Subcutaneous adipose tissue (tissue), 4 donors: ENCODE results near the gene PTPRK. TPM values are rescaled to one million over a fixed set of nuclear protein-coding genes. Genes with fewer than 3 reads are reported as not detected.

Experiments
- total RNA-seq, 4 donors: library from RNA; depleted of rRNA; stranded (reverse); fragments of >200 nt; gene quantifications; one replicate each; pipeline ENCODE4 v1.1.0, GENCODE V29; 2016
- TF ChIP-seq, protein P1 (sequence below): fragments of 450-650 bp; IDR thresholded peaks from one replicate; pipeline ENCODE4 v1.5.1; 2016; ENCODE audit warnings: low read depth, mild to moderate bottlenecking, control low read depth, antibody characterized with exemption, moderate library complexity

Gene PTPRK
- total RNA-seq, 4 donors from 2014 or later, result 21.6 to 31.0 (median 26.1) TPM

DNA sequence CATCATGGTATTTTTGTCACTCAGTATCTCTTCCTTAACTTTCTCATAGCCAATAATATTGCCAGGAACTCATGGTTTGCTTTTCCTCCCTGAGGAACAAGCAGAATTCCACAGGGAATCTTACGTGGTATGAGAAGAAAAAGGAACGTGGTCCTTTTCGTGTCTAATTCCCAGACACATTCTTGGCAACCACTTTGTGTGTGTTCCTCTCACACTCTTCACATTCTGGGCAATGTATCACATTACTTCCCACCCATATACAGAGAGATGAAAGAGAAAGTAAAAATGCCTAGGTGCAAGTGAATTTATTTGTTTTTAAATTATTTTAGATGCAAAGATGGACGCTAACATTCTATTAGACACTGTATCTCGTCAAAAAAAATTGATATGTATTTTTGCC lies 102.7 kb downstream of the PTPRK start:
- TF ChIP-seq, protein P1, sequence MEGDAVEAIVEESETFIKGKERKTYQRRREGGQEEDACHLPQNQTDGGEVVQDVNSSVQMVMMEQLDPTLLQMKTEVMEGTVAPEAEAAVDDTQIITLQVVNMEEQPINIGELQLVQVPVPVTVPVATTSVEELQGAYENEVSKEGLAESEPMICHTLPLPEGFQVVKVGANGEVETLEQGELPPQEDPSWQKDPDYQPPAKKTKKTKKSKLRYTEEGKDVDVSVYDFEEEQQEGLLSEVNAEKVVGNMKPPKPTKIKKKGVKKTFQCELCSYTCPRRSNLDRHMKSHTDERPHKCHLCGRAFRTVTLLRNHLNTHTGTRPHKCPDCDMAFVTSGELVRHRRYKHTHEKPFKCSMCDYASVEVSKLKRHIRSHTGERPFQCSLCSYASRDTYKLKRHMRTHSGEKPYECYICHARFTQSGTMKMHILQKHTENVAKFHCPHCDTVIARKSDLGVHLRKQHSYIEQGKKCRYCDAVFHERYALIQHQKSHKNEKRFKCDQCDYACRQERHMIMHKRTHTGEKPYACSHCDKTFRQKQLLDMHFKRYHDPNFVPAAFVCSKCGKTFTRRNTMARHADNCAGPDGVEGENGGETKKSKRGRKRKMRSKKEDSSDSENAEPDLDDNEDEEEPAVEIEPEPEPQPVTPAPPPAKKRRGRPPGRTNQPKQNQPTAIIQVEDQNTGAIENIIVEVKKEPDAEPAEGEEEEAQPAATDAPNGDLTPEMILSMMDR, result no peak

DNA sequence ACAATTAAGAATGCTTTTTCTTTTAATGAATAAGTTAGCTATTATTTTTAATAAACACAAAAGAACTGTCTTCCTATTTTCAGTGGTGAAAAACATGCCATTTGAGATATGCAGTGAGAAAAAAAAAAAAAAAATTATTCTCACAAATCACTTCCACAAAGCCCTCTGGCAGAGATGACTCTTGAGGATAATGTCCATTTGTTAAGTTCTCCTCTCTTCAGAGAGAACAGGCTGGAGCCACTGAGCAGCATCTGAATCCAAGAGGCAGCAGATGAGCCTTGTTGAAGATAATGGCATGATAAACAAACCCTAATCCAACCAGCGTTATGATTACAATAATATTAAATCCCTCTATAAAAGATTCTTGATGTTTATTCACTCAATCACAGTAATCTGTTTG lies 105.0 kb downstream of the PTPRK start:
- TF ChIP-seq, protein P1, result no peak

DNA sequence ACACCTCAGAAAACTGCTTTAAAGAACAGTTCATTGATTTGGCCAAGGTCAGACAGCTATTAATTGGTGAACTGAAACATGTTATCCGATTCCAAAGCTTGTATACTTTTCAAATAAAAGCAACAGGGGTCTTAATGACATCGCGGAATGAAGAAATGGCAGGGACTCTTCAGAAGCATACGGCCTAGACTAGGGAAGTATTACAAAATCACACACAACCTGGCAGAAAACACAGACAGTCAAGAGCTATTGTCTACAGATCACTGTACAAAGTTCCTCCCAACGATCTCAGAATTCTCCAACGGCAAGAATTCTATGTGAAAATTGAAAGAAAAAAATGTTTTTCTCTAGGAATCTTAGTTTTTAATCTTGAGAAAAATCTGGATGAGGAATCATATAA lies 105.5 kb downstream of the PTPRK start:
- TF ChIP-seq, protein P1, result no peak

DNA sequence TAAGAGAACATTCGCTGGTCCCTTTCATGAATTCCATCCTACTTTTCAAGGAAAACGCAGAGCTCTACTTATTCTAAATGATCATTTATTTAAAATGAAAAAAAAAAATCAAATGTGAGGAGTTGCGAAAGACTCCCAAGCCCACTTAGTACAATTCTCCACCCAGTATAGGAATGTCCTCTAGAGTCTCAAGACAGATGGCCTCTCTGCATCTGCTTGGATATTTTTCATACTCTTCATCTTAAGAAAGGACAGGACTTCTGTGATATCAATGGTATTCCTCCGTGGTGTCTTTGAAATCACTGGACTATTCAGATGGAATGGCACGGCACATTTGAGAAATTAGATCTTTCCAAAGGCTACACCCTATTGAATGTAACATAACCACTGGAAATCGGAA lies 107.1 kb downstream of the PTPRK start:
- TF ChIP-seq, protein P1, result no peak

DNA sequence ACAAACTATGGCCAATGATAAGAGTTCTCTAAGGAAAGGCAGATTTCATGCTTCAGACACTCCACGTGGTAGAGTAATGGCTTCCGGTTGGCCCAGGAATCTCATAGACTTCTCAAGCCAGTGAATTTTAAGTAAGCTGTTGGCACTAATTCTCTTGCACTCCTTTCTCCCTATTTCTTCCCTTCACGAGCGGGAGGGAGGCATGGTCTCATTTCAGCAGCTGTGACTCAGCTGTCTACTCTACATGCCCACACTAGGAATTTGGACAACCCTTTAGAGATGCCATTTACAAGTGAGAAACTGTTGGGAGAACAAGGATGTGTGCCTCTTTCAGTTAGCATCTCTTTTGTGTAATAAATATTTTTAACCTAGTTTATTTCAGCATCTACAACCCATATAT lies 107.7 kb downstream of the PTPRK start:
- TF ChIP-seq, protein P1, result no peak

DNA sequence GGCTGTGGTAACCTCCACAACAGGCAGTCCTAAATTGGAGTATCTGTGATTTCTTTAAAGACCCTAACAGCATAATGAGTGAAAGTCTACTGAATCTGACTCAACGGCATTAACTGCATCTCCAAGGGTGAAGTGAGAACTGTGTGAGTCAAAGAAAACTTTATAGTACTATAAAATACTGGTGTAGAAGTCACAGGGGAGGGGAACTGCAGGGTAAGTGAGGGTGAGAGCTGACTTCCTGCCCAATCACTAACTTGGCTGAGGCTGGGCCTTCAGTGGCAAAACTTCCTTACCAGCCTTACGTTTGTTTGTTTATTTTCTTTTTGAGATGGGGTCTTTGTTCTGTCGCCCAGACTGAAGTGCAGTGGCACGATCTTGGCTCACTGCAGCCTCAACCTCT lies 109.8 kb downstream of the PTPRK start:
- TF ChIP-seq, protein P1, result no peak

DNA sequence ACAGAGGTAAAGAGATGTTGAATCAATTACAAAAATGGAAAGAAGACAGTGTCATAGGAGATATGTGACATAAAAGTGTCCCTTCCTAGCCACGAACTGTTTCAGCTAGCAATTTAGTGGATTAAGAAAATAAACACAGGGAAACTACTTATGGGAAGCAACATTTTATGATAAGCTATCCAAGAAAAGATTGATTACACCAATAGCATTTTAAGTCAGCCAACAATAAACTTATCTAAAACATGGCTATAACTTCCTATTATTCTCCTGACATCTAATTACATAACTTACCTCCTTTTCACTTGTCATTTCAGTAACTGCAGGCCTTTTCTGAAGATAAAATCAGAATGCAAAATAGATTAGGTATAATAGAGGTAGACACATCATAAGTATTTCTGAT lies 111.4 kb downstream of the PTPRK start:
- TF ChIP-seq, protein P1, result no peak
